ENCODE measurements around the gene GRIA1. TPM values are rescaled to one million over a fixed set of nuclear protein-coding genes. Genes with fewer than 3 reads are reported as not detected.

GRIA1 gene
- total RNA-seq, 1 experiment from 2014 or later: not detected

- Histone ChIP-seq H3K4me1 (ENCODE audit: control insufficient read depth, insufficient read depth, low read length) (no peaks in the 10 kb centered on the region), H3K4me3 (ENCODE audit: low read depth in 2 of 2, low read length in 2 of 2) (no peak overlapping the region), H3K36me3 (ENCODE audit: control insufficient read depth, insufficient read depth, low read length) (no peaks in the 10 kb centered on the region), H3K9me3 (ENCODE audit: control insufficient read depth, insufficient read depth, low read depth, low read length) (no peaks in the 10 kb centered on the region), H3K27me3 (ENCODE audit: control insufficient read depth, insufficient read depth, low read length) (peaks cover 2% of the 10 kb centered on the region; the same call in 1 of the 2 replicates), H3K27ac (ENCODE audit: low read length) (no peak overlapping the region)
- no TSS peak for BruUV-seq (replicated peaks)
- POLR2A ChIA-PET: no interaction called here
- in situ Hi-C loops (cut with HindIII; ENCODE audit: low pct_unique_long_range_greater_than_20kb, low sequenced_read_pairs): no loop called here
- no peak for ATAC-seq
- CTCF ChIA-PET: no interaction called here
- TF ChIP-seq SIN3A (IDR thresholded peaks at IDR 0.05; ENCODE audit: borderline replicate concordance, insufficient read depth, low read depth, low read length): no peak
- TF ChIP-seq REST (IDR thresholded peaks at IDR 0.05; ENCODE audit: insufficient read depth in 1 of 2, low read depth in 2 of 2, low read length in 1 of 2): no peak
- TF ChIP-seq TCF7L2 (IDR thresholded peaks at IDR 0.05; ENCODE audit: low read depth, low read length): no peak
- no peak for TF ChIP-seq CTCF (IDR thresholded peaks at IDR 0.05)
- TF ChIP-seq POLR2AphosphoS5 (IDR thresholded peaks at IDR 0.05; ENCODE audit: low read depth, low read length): no peak
- intact Hi-C loops (cut with micrococcal nuclease; ENCODE audit: unreplicated experiment): no loop called here
- no peak for DNase-seq (ENCODE audit: low read depth, low spot score)
Observed at GRCh38 chr5:153489611-153490010, 859 bp upstream of the GRIA1 start.

- no TSS peak for BruUV-seq (replicated peaks)
- CTCF ChIA-PET: no interaction called here
- ATAC-seq (no peak), DNase-seq (ENCODE audit: low read depth, low spot score) (no peak)
- Histone ChIP-seq H3K27ac (ENCODE audit: low read length) (no peak overlapping the region), H3K9me3 (ENCODE audit: control insufficient read depth, insufficient read depth, low read depth, low read length) (no peaks in the 10 kb centered on the region), H3K4me3 (ENCODE audit: low read depth in 2 of 2, low read length in 2 of 2) (no peak overlapping the region), H3K27me3 (ENCODE audit: control insufficient read depth, insufficient read depth, low read length) (peaks cover 2% of the 10 kb centered on the region; the same call in 1 of the 2 replicates), H3K4me1 (ENCODE audit: control insufficient read depth, insufficient read depth, low read length) (no peaks in the 10 kb centered on the region), H3K36me3 (ENCODE audit: control insufficient read depth, insufficient read depth, low read length) (no peaks in the 10 kb centered on the region)
- TF ChIP-seq REST (IDR thresholded peaks at IDR 0.05; ENCODE audit: insufficient read depth in 1 of 2, low read depth in 2 of 2, low read length in 1 of 2) (no peak), SIN3A (IDR thresholded peaks at IDR 0.05; ENCODE audit: borderline replicate concordance, insufficient read depth, low read depth, low read length) (no peak), POLR2AphosphoS5 (IDR thresholded peaks at IDR 0.05; ENCODE audit: low read depth, low read length) (no peak), TCF7L2 (IDR thresholded peaks at IDR 0.05; ENCODE audit: low read depth, low read length) (no peak), CTCF (IDR thresholded peaks at IDR 0.05) (no peak)
- intact Hi-C loops (cut with micrococcal nuclease; ENCODE audit: unreplicated experiment) (no loop called here), in situ Hi-C loops (cut with HindIII; ENCODE audit: low pct_unique_long_range_greater_than_20kb, low sequenced_read_pairs) (no loop called here)
- POLR2A ChIA-PET: no interaction called here
Observed at GRCh38 chr5:153491038-153491744, 721 bp downstream of the GRIA1 start.
